22Rv1 (cell line): ENCODE results near the gene RAMP1.

Source experiments
- CTCF ChIP-seq: fragments of 450-650 bp; IDR thresholded peaks from 2 replicates; pipeline ENCODE4 v1.5.1; 2017; ENCODE audit warnings: mild to moderate bottlenecking
- ZFX ChIP-seq: fragments of 450-650 bp; IDR thresholded peaks from 2 replicates; pipeline ENCODE4 v1.6.1; 2017; ENCODE audit warnings: antibody characterized with exemption, borderline replicate concordance

DNA sequence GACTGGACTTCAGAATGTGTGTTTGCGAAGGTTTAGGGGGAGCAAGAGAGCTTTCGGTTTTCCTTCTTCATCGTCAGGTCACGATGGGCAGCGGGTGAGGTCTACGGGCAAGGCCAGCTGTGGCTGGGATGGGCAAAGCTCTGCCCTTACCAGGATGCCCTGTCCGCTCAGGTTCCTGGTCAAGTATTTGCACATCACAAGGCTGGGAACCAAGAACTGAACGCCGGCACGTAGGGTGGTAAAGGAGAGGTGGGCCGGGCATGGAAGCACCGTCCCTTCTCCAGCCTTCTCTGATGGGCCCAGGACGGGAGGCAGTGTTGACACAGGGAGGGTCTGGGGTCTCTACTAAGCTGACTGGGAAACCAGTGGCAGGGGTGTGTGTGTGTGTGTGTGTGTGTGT lies 56.9 kb downstream of the RAMP1 start:
- no peak for TF ChIP-seq CTCF
- TF ChIP-seq ZFX, result no peak
